ENCODE data around the gene CPNE6.

The CPNE6 gene

DNA sequence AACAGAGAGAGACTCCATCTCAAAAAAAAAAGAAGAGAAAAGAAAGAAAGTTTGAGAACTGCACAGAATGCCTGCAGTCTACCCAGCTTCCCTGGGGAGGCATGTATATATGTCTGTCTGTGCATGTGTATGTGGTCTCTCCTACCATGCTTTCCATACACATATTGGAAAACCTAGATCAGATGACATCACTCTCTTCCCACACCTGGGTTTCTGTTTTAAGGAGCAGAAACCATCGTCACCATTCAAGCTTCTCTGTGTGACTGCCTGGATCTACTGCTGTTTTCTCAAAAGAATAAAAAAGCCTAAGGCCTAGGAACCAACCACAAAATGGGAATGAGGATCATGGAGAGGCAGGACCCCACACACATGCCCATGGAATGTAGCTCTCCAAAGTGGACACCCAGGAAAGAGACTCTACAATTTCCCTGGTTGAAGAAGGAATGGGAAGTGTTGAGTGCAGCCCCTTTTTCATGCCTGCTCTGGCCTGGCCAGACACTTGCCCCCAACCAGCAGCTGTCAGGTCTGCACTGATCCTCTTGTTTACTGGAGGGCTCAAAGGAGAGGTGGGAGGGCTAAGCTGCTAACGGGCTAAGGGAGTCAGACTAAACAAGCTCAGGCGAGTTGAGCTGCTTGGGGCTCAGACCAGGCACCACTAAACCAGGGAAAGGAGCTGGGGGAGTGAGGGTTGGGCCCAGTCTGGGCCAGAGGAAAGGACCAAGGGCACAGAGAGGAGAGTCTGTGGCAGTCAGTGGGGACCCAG lies 15.0 kb downstream of the CPNE6 start:
- no peak for DNase-seq (ENCODE audit: low read depth in 2 of 2)

DNA sequence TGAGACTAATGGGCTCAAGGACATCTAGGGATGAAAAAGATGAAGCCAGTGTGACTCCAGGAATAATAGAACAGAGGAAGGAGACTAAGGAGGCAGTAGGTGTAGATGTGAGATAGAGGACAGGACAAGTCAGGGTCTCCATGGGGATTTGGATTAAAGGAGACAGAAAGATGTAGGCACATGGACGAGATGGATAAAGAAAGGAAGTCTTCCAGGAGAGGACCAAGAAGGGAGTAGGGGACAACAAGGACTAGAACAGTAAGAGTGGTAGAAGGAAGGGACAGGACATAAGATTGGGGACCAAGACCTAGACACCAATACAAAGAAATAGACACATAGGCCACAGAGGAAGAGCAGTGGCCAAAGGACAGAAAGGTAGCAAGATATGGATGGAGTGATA lies 15.6 kb downstream of the CPNE6 start:
- DNase-seq (ENCODE audit: low read depth in 2 of 2): no peak

DNA sequence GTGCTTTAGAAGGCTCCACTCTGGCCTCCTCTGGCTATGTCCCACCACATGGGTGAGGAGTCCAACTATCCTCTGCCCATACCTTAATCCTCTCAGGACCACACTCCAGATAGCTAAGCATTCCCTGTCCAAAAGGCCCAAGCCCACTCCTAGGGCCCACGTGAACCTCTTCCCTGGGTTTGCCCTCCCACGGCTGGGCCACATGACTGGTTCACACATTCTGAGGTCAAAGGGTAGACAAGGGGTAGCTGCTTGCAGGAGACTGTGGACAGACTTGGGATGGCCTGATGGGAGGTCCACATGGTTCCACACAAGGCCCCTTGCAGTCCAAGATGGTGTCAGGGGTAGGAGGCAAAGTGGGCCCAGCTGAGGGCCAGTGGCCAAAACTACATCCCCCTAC lies 16.7 kb downstream of the CPNE6 start:
- DNase-seq (ENCODE audit: low read depth in 2 of 2): no peak

DNA sequence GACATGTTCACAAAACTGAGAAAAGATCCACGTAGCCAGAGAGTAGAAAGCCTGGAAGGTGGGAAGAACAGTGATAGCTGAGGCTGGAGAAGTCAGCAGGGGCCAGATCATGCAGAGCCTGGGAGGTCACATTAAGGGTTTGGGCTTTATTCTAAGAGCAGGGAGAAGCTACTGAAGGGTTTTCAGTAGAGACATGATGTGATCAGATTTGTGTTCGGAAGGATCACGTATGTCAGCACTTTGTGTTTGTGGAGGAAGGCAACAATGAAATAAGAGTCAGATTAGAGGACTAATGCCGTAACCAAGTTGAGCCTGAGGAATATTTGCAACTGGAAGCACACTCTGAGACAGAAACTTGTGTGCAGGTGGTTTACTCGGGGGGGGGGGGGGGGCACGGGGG lies 18.5 kb downstream of the CPNE6 start:
- DNase-seq (ENCODE audit: low read depth in 2 of 2): no peak

DNA sequence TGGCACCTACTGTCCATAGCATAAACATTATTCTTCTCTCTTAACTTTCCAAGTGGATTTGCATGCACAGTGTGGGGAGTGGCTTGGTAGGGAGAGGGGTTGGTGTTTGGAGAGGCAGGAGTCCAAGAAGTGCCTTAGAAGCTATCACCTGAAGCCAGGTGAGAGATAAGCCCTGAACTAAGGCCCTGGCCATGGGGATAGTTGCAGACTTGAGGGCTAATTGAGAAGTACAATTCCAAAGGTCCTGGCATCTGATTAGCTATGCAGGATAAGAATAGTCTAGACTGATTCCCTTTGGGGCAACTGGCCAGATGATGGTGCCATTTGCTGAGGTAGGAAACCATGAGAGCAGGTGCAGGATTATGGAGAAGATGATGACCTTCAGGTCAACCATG lies 20.7 kb downstream of the CPNE6 start:
- DNase-seq (ENCODE audit: low read depth in 2 of 2): no peak

DNA sequence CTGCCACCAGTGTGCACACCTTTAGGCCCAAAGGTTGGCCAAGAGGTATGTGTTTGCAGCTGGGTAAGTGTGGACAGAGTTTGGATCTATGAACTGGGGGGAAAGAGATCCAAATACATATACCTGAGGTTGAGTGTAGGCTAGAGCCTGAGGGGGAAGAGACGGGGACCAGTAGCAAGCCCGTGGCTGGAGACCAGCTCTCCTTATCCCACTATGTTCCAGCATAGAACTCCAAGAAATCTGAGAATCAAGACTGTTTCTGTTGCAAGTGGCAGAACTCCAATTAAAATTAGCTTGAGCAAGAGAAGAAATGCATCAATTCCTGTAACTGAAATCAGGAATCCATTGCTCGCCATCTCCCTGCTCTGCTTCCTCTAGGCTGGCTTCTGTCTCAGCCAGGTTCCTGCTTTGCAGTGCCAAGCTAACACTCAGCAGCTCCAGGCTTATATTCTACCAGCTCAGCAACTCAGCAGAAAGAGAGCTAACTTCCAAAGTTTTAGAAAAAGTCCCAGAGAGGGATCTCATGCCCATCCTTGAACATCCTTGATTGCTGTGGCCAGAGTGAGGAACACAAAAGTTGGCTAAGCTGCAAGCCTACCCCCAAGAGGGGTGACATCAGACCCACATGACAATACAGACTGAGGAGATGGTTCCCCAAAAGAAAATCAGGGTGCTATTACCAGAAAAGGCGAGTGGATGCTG lies 21.3 kb downstream of the CPNE6 start:
- DNase-seq (ENCODE audit: low read depth in 2 of 2): no peak

DNA sequence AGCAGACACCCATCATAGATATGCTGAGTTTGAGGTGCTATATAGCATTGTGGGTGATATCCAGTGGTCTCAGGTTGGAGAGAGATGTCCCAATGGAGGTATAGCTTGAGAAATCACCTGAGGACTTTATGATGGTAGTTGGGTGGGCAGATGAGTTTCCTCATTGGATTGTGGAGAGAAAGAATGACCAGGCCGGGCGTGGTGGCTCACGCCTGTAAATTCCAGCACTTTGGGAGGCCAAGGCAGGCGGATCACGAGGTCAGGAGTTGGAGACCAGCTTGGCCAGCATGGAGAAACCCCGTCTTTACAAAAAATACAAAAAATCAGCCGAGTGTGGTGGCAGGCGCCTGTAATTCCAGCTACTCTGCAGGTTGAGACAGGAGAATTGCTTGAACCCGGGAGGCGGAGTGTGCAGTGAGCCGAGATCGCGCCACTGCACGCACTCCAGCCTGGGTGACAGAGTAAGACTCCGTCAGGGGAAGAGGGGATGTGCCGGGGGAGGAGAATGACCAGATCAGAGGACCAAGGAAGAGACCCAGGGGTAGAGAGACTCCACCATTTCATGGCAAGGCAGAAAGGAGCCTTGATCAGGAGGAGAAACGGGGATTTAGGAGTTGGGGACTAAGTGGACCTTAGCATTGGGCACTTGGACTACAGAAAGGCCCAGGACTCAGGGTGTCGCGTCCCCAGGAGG lies 22.0 kb downstream of the CPNE6 start:
- no peak for DNase-seq (ENCODE audit: low read depth in 2 of 2)

DNA sequence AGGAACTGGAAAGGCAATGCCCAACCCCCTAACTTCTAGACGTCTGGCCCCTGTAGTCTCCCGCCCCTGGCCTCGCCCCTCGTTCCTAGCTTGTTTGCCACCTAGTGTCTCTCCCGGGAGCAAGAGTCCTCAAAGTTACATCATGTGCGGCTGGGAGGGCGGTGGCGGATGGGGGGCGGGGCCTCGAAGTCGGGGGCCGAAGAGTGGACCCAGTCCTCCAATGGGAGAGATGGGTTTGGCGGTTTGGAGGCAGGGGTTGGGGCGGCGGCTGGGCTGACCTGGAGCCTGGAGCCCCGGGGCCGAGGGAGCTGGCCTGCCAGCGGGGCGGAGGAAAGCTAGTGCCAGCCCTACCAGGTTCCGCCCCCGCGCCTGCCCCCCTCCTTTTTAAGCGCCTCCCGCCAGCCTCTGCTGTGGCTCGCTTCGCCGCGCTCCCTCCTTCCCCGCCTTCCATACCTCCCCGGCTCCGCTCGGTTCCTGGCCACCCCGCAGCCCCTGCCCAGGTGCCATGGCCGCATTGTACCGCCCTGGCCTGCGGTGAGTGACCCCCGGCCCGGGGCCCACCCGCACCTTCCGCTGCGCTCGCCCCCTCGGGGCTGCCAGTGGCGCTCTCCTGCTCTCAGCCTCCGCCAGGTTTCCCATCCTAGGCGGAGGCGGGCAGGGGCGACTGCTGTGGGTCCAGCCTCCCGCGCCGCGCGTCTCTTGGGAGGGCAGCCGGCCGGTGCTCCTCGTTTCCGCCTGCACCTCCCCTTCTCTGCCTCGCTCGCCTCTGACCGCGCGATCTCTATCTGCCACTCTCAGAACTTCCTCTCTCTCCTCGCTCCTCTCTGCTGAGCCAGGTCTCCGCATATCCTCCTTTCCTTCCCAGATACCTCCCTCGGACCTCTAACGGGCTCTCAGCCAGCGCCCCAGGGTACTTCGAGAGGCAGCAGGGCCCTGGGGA lies 22.8 kb downstream of the CPNE6 start, which contains the start of gene PCK2:
Gene PCK2 (plus strand): TSS at position 411 of the 940 bp plus-strand sequence. CDS start 95 bp downstream, at position 506.
- peak; percentile 88 to 89 for DNase-seq (ENCODE audit: low read depth in 2 of 2)

DNA sequence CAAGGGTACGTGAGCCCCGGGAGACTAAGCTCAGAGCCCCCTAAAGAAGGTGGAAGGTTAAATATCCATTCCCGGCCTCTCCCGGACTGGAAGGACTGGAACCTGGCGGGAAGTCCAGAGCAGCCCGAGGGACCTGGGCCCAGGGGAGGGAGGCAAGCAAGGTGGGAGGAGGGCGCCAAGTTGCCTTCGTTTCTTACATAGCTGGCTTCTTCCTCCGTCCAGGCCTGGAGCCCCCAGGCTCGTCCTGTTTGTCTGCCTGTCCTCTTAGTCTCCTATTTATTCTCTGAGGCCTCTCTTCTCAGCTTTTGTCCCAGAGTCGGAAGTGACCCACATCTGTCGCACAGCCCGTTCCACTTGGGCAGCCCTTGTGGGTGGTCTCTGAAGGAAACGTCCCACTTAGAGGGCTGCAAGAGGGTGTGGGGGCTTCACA lies 23.5 kb downstream of the CPNE6 start:
- DNase-seq (ENCODE audit: low read depth in 2 of 2): no peak

DNA sequence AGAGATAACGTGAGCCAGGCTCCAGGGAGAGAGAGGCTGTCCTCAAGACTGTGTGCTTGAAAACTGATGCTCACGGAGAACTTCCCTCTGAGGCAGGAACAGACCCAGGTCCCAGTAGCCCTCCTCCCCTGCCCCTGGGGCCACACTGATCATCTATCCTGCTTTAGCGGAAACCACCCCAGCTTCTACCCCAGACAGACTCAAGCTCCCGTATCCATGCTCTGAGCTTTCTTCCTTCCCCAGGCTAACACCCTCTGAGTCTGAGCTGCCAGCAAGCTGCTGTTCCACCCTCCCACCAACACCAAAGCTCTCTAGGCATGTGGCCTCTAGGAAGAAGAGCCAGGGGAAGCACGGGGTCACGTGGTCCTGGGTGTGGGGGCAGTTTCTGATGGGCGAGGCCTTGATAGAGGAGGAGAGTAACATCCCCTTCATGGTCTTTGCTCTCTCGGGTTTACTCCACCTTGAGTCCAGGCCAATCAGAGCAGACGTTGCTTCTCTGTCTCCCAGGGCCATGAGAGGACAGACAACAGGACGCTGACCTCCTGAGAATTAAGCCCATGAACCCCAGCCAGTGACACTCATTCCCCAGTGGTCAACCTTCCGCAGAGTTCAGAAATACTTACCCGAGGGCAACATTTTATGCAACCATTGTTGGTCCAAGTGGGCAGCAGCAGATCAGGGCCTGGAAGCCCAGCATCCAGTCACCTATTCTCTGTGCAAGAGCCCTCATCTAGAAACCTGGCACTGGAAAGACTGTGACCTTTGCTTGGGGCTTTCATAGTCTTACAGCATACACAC lies 24.1 kb downstream of the CPNE6 start:
- DNase-seq (ENCODE audit: low read depth in 2 of 2): peak; percentile 61 to 64

DNA sequence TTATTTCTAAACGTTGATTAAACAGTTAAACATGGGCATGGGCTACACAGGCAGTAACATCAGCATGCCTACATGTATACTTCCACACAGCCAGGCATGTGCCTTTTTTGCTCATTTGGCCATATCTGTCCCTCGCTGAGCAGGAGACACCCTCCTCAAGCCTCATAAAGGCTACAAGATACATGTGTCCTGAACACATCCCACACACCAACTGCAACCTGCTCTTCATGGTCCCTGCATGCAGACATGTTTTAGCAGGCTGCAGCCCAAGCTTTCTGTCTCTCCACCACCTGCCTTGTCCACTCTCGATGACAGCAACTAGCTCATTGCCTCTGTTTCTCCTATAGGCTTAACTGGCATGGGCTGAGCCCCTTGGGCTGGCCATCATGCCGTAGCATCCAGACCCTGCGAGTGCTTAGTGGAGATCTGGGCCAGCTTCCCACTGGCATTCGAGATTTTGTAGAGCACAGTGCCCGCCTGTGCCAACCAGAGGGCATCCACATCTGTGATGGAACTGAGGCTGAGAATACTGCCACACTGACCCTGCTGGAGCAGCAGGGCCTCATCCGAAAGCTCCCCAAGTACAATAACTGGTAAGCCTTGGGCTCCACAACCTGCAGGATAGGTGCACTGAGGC lies 25.3 kb downstream of the CPNE6 start:
- no peak for DNase-seq (ENCODE audit: low read depth in 2 of 2)

DNA sequence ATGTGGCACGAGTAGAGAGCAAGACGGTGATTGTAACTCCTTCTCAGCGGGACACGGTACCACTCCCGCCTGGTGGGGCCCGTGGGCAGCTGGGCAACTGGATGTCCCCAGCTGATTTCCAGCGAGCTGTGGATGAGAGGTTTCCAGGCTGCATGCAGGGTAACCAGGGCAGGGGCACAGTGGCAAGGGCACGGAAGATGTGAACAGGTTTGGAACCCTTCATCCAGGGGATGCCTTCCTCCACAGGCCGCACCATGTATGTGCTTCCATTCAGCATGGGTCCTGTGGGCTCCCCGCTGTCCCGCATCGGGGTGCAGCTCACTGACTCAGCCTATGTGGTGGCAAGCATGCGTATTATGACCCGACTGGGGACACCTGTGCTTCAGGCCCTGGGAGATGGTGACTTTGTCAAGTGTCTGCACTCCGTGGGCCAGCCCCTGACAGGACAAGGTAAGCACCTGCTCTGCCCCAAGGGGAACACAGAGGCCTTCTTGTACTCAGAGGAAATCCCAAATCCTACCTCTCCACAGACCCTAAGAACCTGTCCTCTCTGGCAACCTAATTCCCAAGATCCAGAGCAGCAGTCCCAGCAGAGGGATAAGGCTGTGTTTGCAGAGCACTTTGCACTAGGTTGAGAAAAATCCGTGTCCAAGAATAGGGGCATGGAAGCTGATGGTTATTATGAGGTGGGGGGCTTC lies 27.0 kb downstream of the CPNE6 start:
- no peak for DNase-seq (ENCODE audit: low read depth in 2 of 2)

DNA sequence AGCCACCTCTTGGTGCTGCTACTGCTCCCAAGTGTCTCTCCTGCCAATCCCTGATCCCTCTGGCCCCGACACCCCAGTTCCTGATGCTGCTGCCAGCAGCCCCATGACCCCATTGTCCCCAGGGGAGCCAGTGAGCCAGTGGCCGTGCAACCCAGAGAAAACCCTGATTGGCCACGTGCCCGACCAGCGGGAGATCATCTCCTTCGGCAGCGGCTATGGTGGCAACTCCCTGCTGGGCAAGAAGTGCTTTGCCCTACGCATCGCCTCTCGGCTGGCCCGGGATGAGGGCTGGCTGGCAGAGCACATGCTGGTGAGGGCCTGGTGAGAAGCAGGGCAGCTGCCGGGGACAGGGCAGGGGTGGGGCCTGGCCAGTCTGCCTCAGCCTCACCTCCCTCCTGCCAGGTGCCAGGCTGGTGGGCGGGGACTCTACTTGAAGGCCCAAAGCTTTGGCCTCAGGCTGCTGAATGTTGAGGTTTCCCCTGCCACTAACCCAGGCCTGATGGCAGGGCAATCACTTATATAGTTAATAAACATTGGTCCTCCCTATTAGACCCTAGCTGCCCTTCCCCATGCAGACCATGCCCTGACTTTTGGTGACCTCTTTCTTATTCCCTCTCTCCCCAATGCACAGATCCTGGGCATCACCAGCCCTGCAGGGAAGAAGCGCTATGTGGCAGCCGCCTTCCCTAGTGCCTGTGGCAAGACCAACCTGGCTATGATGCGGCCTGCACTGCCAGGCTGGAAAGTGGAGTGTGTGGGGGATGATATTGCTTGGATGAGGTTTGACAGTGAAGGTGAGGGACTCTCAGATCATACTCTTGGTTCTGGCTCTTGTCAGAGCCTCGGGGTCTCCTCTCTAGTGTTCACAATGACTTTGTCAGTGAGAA lies 27.8 kb downstream of the CPNE6 start:
- no peak for DNase-seq (ENCODE audit: low read depth in 2 of 2)

DNA sequence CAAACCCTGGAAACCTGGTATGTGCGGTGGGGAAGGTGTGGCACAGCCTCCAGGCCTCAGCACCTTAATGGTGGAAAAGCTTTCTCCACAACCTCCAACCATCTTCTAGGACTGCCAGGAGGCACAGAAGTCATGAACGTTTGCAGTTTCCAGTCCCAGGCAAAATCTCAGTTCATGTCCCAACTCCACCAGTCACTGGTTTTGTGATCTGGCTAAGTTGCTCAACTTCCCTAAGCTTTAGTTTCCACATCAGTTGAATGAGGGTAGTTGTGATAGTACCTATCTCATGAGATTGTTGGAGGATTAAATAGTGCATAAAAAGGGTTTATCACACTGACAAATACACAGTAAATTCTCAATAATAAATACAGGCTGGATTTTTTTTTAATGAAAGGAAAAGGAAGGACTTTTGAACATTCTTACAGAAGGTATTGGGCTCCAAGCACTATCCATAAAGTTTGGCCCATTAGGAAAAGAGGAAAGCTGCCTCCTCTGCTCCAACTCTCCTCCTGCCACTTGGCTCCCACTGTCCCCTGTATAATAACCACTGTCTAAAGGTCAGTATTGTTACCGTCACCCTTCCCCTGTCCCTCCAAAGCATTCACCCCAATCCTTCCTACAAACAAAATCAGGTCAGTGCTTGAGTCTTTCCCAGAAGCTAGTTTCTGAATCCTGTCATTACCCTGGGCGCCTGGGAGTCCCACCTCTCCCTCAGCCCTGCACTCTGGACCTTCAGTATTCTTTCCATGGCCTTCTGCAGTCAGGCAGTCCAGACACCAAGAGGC lies 29.0 kb downstream of the CPNE6 start:
- DNase-seq (ENCODE audit: low read depth in 2 of 2): no peak

DNA sequence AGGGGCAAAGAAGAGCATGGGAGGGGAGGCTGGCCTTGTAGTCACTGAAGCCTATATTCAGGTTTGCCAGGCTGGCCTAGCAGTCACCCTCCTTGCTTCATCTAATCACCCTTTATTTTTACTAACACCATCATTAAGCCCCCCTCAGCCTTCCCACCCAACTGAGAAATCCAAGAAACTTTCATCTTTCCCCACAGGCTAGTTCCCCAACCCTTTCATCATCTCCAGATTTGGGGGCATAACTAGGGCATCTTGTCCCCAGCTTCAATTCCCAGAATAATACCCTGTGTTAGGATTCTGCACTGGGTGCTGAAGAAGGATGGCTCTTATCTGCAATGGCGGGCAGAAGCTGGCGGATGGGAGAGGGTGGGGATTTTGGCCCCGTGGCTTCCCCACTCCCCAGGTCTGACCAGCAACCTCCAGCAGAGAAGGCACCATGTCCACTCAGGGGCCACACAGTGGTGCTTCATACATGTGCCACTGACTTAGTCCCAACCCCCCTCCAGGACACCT lies 29.7 kb downstream of the CPNE6 start:
- DNase-seq (ENCODE audit: low read depth in 2 of 2): no peak

DNA sequence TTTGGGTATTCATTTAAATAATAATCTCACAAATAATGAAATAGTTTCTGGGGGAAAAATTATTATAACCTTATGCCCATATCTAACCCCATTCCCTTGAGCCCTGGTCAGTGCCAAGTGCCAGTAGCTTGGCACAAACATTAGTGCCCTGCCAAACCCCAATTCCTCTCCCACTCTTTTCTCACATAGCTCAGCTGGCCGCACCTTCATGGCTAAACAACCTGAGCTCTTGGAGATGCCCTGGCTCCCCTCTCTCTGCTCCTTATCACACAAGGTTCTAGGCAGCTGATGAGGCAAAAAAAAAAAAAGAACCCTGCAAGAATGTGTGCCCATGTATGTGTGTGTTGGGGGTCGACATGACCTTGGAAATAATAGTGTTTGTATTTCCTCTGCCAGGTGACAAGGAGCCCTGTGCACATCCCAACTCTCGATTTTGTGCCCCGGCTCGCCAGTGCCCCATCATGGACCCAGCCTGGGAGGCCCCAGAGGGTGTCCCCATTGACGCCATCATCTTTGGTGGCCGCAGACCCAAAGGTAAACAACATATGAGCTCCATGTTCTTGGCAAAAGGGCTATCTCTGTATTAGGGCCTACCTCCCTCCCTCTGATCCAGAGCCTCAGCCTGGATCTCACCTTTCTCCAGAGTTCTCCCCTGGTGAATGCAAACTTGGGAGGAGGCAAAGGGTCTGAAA lies 31.1 kb downstream of the CPNE6 start:
- DNase-seq (ENCODE audit: low read depth in 2 of 2): no peak

DNA sequence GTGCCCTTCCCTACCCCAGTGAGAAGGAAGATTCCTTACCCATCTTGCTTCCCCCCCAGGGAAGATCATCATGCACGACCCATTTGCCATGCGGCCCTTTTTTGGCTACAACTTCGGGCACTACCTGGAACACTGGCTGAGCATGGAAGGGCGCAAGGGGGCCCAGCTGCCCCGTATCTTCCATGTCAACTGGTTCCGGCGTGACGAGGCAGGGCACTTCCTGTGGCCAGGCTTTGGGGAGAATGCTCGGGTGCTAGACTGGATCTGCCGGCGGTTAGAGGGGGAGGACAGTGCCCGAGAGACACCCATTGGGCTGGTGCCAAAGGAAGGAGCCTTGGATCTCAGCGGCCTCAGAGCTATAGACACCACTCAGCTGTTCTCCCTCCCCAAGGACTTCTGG lies 32.1 kb downstream of the CPNE6 start:
- no peak for DNase-seq (ENCODE audit: low read depth in 2 of 2)

Measured in stimulated activated CD8-positive, alpha-beta memory T cell treated with anti-CD3 and anti-CD28 coated beads, Interleukin-15, amount 100 ng/mL, for 48 hours (primary cell).